HL-60 (cell line): ENCODE results near the gene AFF1.

Experiments
- CTCF ChIP-seq: IDR thresholded peaks from one replicate; pipeline ENCODE4 v1.5.1; 2011; ENCODE audit warnings: low read length, control low read depth, inconsistent platforms; ENCODE audit not compliant: insufficient read depth
- GABPA ChIP-seq: IDR thresholded peaks from 2 replicates; pipeline ENCODE4 v1.6.1; 2012; ENCODE audit warnings: low read depth
- POLR2AphosphoS5 ChIP-seq: IDR thresholded peaks from 2 replicates; pipeline ENCODE4 v1.6.1; 2012; ENCODE audit warnings: low read depth
- REST ChIP-seq: IDR thresholded peaks from 2 replicates; pipeline ENCODE4 v1.6.1; 2012; ENCODE audit warnings: low read depth; ENCODE audit not compliant: insufficient replicate concordance

- TF ChIP-seq CTCF = no peak
- TF ChIP-seq GABPA = no peak
- no peak for TF ChIP-seq POLR2AphosphoS5
- no peak for TF ChIP-seq REST
These were observed 99.7 kb downstream of the AFF1 start for GRCh38 chr4:87034527-87034926.
